Ishikawa (cell line): Measurements from ENCODE around the gene FCN3.

Experiments
- CREB1 ChIP-seq: IDR thresholded peaks from 2 replicates; pipeline ENCODE4 v1.6.1; 2012; ENCODE audit warnings: low read depth
- EP300 ChIP-seq: IDR thresholded peaks from 2 replicates; pipeline ENCODE4 v1.6.1; 2012; ENCODE audit warnings: borderline replicate concordance
- FOXM1 ChIP-seq: IDR thresholded peaks from 2 replicates; pipeline ENCODE4 v1.6.1; 2012; ENCODE audit warnings: low read depth, borderline replicate concordance
- RAD21 ChIP-seq: IDR thresholded peaks from 2 replicates; pipeline ENCODE4 v1.6.1; 2012; ENCODE audit warnings: low read depth
- TCF12 ChIP-seq: IDR thresholded peaks from 2 replicates; pipeline ENCODE4 v1.6.1; 2012; ENCODE audit warnings: low read depth
- TEAD4 ChIP-seq: IDR thresholded peaks from 2 replicates; pipeline ENCODE4 v1.6.1; 2012
- TF ChIP-seq, protein P1 (sequence below): IDR thresholded peaks from 2 replicates; pipeline ENCODE4 v1.6.1; 2012; ENCODE audit warnings: low read depth, mild to moderate bottlenecking

DNA sequence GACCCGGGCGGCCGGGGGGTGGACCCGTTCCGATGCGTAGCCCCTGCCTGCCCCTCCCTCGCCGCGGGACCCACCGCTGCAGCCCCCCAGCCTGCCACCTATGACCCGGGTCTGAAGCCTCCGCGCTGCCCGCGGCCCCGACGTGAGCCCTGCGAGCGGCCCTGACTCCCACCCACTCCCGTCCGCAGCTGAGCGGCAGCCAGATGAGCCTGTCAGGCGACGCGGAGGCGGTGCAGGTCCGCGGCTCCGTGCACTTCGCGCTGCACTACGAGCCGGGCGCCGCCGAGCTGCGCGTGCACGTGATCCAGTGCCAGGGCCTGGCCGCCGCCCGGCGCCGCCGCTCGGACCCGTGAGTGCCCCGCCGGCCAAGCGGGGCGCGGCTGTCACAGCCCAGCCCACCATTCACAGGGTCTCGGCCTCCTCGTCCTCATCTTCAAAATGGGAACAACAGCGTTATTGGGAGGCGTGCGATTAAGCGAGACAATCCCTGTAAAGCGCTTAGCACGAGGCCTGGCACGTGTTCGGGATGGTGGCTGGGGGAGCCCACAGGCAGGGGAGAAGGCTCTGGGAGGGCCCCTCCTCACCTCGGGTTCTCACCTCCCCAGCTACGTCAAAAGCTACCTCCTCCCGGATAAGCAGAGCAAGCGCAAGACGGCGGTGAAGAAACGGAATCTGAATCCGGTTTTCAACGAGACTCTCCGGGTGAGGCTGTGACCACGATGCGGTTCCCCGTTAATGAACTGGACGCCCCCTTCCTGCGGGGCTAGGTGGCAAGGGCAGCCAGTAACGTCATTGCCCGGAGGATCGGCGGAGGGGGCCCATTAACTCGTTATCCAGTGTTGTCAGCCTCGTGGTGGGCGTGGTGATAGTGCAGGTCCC lies 24.6 kb downstream of the FCN3 start:
- no peak for TF ChIP-seq RAD21
- TF ChIP-seq TCF12 = no peak
- TF ChIP-seq, protein P1, sequence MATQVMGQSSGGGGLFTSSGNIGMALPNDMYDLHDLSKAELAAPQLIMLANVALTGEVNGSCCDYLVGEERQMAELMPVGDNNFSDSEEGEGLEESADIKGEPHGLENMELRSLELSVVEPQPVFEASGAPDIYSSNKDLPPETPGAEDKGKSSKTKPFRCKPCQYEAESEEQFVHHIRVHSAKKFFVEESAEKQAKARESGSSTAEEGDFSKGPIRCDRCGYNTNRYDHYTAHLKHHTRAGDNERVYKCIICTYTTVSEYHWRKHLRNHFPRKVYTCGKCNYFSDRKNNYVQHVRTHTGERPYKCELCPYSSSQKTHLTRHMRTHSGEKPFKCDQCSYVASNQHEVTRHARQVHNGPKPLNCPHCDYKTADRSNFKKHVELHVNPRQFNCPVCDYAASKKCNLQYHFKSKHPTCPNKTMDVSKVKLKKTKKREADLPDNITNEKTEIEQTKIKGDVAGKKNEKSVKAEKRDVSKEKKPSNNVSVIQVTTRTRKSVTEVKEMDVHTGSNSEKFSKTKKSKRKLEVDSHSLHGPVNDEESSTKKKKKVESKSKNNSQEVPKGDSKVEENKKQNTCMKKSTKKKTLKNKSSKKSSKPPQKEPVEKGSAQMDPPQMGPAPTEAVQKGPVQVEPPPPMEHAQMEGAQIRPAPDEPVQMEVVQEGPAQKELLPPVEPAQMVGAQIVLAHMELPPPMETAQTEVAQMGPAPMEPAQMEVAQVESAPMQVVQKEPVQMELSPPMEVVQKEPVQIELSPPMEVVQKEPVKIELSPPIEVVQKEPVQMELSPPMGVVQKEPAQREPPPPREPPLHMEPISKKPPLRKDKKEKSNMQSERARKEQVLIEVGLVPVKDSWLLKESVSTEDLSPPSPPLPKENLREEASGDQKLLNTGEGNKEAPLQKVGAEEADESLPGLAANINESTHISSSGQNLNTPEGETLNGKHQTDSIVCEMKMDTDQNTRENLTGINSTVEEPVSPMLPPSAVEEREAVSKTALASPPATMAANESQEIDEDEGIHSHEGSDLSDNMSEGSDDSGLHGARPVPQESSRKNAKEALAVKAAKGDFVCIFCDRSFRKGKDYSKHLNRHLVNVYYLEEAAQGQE = no peak
- no peak for TF ChIP-seq FOXM1
- no peak for TF ChIP-seq TEAD4
- TF ChIP-seq EP300 = no peak
- no peak for TF ChIP-seq CREB1
